Activated T-cell treated with anti-CD3 and anti-CD28 coated beads, Interleukin-2, amount 50 U/mL, for 24 hours (primary cell): Measurements from ENCODE around the gene GATA1.
"Not testable (repeated sequence)": the region's sequence is repeated elsewhere in the genome, so short reads cannot be mapped to it uniquely, and the experiment has no call there.

Experiments used
- DNase-seq: peaks from one replicate; pipeline ENCODE4 v3.0.0-alpha.2; 2020
- H3K27ac Mint-ChIP-seq: 2 replicates; pipeline ENCODE4 v1.8.0; 2020; ENCODE audit warnings: mild to moderate bottlenecking, mixed read lengths
- H3K27me3 Mint-ChIP-seq: 2 replicates; pipeline ENCODE4 v1.8.0; 2020; ENCODE audit warnings: mixed read lengths
- H3K36me3 Mint-ChIP-seq: 2 replicates; pipeline ENCODE4 v1.8.0; 2020; ENCODE audit warnings: low read depth, mixed read lengths
- H3K4me1 Mint-ChIP-seq: 2 replicates; pipeline ENCODE4 v1.8.0; 2020; ENCODE audit warnings: low read depth, mixed read lengths
- H3K4me3 Mint-ChIP-seq: 2 replicates; pipeline ENCODE4 v1.8.0; 2020; ENCODE audit warnings: mild to moderate bottlenecking, moderate library complexity, mixed read lengths
- H3K9me3 Mint-ChIP-seq: 2 replicates; pipeline ENCODE4 v1.8.0; 2020; ENCODE audit warnings: mixed read lengths

The GATA1 gene

DNA sequence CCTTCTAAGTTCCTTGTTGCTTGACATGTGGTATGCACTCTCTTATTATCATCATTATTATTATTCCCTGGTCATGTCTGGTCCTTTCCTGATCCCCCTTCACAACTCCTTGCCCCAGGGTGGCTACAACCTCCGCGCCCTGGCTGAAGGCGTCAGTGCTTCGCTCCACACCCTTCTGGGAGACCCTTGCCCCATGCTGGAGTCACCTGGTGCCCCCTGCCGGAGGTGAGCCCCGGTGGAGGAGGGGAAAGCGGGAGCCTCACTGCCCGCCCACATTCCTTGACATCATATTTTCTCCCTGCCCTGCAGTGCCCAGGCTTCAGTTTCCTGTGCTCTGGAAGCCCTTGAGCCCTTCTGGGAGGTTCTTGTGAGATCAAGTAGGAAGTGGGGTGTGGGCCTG is 28.9 kb downstream of the GATA1 start:
- Mint-ChIP-seq H3K27ac (no peak overlapping the region), H3K4me3 (no peak overlapping the region), H3K4me1 (no peaks in the 10 kb centered on the region), H3K36me3 (peaks cover 14% of the 10 kb centered on the region), H3K27me3 (peaks cover 12% of the 10 kb centered on the region), H3K9me3 (no peaks in the 10 kb centered on the region)
- no peak for DNase-seq

DNA sequence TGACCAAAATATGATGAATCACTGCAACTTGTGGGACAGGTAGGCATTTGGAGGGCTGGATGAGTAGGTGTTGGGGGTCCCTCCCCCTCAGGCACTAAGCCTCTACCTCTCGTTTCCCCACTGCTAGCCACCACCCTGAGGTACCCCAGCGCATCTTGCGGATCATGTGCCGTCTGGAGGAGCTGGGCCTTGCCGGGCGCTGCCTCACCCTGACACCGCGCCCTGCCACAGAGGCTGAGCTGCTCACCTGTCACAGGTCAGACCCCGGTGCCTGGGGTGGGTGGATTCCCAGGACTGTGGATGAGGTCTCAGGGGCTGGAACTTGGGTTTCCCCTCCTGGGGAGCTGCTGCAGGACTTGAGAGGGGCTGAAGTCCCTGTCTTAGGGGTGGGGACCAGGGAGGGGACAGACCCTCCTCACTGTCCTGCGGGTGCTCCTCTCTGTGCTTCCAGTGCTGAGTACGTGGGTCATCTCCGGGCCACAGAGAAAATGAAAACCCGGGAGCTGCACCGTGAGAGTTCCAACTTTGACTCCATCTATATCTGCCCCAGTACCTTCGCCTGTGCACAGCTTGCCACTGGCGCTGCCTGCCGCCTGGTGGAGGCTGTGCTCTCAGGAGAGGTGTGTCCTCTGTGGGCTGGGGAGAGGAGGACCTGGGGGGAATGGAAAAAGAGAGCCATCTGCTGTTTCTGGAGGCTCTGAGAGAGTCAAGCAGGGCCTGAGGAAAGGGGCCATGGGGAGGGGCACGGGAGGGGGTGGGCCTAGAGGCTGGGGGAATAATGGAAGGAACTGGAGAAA is 29.8 kb downstream of the GATA1 start:
- H3K4me1 Mint-ChIP-seq: no peaks in the 10 kb centered on the region
- peaks cover 15% of the 10 kb centered on the region for H3K27me3 Mint-ChIP-seq
- H3K9me3 Mint-ChIP-seq: no peaks in the 10 kb centered on the region
- no peak for DNase-seq
- no peak overlapping the region for H3K4me3 Mint-ChIP-seq
- H3K36me3 Mint-ChIP-seq: peaks cover 11% of the 10 kb centered on the region
- no peak overlapping the region for H3K27ac Mint-ChIP-seq

DNA sequence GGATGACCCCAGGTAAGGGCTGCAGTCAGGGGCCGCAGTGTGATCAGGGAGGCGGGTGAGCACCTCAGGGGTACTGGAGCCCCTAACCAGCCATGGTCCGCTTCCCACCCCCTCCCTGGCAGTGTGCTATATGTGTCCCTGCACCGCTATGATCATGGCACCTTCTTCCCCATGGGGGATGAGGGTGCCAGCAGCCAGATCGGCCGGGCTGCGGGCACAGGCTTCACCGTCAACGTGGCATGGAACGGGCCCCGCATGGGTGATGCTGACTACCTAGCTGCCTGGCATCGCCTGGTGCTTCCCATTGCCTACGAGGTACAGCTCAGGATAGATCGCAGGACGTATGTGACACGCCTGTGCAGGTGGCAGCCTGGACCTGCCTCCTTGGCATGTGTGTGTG is 31.7 kb downstream of the GATA1 start:
- Mint-ChIP-seq H3K4me3 (no peak overlapping the region), H3K9me3 (no peaks in the 10 kb centered on the region), H3K4me1 (no peaks in the 10 kb centered on the region), H3K27ac (no peak overlapping the region), H3K27me3 (peaks cover 27% of the 10 kb centered on the region), H3K36me3 (peaks cover 8% of the 10 kb centered on the region)
- DNase-seq: no peak

DNA sequence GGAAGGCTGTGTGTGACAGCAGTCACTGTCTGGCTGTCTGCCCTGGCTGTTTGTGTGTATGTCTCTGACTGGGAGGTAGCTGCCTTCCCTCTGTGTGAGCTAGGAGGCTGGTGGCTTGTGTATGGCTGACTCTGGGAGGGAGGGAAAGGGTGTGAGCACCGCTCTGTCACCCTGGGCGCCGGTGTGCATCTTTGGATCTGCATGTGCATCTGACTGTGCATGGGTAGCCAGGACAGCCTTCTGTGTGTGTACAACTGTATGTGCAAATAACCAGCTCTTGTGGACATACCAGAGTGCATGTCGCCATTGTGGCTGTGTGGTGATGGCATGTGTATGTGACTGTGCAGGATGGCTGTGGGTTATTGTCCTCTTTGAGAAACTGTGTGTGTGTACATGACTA is 32.5 kb downstream of the GATA1 start:
- Mint-ChIP-seq H3K27ac (no peak overlapping the region), H3K4me3 (no peak overlapping the region), H3K27me3 (peaks cover 31% of the 10 kb centered on the region), H3K9me3 (no peaks in the 10 kb centered on the region), H3K36me3 (peaks cover 10% of the 10 kb centered on the region), H3K4me1 (no peaks in the 10 kb centered on the region)
- DNase-seq: no peak

DNA sequence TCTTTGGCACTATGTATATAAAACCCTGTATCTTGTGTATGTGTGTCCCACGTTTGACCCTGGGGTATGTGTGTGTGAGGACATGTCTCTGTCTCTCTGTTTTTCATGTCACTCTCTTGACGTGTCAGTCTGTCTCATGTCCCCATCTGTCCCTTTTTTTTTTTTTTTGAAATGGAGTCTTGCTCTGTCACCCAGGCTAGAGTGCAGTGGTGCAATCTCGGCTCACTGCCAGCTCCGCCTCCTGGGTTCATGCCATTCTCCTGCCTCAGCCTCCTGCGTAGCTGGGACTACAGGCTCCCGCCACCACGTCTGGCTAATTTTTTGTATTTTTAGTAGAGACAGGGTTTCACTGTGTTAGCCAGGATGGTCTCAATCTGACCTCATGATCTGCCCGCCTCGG is 33.0 kb downstream of the GATA1 start:
- Mint-ChIP-seq H3K27me3 (peaks cover 33% of the 10 kb centered on the region), H3K36me3 (peaks cover 11% of the 10 kb centered on the region)
- DNase-seq, H3K4me3 Mint-ChIP-seq, H3K27ac Mint-ChIP-seq, H3K9me3 Mint-ChIP-seq, H3K4me1 Mint-ChIP-seq: not testable (repeated sequence)

DNA sequence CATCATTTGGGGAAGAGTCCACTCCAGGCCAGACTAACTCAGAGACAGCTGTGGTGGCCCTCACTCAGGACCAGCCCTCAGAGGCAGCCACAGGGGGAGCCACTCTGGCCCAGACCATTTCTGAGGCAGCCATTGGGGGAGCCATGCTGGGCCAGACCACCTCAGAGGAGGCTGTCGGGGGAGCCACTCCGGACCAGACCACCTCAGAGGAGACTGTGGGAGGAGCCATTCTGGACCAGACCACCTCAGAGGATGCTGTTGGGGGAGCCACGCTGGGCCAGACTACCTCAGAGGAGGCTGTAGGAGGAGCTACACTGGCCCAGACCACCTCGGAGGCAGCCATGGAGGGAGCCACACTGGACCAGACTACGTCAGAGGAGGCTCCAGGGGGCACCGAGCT is 36.7 kb downstream of the GATA1 start:
- Mint-ChIP-seq H3K27me3 (peaks cover 58% of the 10 kb centered on the region), H3K9me3 (no peaks in the 10 kb centered on the region), H3K27ac (no peak overlapping the region), H3K4me3 (no peak overlapping the region), H3K4me1 (peaks cover 7% of the 10 kb centered on the region), H3K36me3 (peaks cover 11% of the 10 kb centered on the region)
- DNase-seq: no peak

DNA sequence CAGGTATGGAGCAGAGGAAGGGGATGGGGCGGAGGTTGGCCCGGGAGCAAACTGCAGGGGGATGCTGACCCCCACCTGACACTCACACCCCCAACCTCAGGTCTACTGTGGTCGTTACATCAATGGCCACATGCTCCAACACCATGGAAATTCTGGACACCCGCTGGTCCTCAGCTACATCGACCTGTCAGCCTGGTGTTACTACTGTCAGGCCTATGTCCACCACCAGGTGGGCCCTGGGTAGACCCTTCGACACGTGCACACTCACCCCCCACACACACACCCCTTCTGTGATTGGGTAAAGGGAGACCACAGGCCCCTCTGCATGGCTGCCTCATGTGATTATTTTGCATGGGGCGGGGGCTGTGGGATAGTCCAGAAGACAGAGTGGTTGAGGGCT is 37.7 kb downstream of the GATA1 start:
- no peak overlapping the region for H3K27ac Mint-ChIP-seq
- no peak overlapping the region for H3K4me3 Mint-ChIP-seq
- H3K36me3 Mint-ChIP-seq: peaks cover 10% of the 10 kb centered on the region
- H3K4me1 Mint-ChIP-seq: peaks cover 7% of the 10 kb centered on the region
- peaks cover 60% of the 10 kb centered on the region for H3K27me3 Mint-ChIP-seq
- no peaks in the 10 kb centered on the region for H3K9me3 Mint-ChIP-seq
- no peak for DNase-seq

DNA sequence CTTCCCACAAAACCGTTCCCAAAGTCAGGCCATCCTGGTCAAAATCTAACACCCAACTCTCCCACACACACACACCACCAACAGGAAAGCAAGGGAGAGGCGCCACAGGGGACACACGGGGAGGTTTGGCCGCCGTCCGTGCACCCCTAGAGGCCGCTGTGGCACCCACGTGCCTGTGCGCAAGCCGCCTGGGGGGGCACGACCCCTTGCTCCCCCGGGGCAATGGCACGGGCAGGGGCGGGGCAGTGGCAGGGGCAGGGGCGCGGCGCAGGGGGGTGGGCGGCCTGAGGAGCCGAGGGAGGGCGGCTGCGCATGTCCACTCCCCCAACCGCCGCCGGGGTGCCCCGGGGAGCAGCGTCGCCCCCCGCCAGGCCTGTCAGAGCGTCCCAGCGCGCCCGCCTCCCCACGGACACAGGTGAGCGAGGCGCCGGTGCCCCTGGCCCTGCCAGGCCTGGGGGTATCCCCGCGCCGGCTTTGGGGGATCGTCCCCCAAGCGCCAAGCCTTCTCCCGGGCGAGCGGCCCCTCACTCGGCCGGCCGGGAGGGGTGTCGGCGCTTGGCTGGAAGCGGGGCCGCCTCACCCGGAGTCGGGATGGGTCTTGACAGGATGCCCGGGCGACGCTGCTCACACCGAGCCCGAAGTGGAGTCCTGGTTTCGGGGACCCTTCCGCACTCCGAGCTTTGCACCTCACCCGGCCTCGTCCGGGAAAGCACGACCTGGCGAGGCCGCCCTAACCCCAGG is 39.9 kb downstream of the GATA1 start, which contains the start of gene ERAS:
Gene ERAS (plus strand): TSS at position 379 of the 741 bp plus-strand sequence. CDS start 2,611 bp downstream, outside the sequence.
- H3K27ac Mint-ChIP-seq: peak within 1 kb of the TSS; percentile 1
- H3K4me1 Mint-ChIP-seq: peaks cover 7% of the 10 kb centered on the region
- DNase-seq: peak; percentile 40
- H3K4me3 Mint-ChIP-seq: no peak within 1 kb of the TSS
- peaks cover 10% of the 10 kb centered on the region for H3K36me3 Mint-ChIP-seq
- H3K27me3 Mint-ChIP-seq: peaks cover 74% of the 10 kb centered on the region
- H3K9me3 Mint-ChIP-seq: no peaks in the 10 kb centered on the region

DNA sequence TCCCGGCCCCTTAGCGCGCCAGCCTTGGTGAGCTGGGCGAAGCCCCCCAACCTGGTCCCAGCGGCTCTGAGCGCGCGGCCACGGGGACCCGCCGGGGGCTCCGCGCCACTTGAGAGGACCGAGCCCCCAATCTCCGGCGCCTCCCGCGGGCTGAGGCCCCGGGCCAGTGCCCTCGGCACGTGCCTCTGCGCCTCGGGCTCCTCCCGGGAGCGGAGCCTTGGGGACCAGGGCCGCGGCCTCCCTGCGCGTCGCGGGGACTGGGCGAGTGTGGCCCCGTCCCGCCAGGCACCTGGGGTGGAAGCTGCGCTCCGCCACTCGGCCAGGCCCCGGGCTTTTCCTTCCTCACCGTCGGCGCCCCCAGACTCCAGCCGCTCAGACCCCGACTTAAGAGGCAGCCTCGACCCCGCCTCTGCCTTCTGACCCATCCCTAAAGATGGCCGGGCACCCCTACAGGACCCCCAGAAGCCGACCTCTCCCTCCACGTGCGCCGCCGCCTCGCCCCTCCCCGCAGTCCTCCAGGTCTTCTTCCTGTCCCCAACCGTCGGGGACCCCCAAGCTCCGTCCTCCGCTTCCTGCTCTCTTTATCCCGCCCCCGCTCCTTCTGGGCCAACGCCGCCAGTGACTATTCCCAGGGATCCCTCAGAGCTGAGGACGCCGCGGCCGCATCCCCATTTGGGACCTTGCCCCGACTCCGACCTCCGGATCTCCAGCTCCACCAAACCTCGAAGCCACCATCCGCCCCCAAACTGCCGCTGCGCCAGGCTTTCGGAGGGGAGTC is 40.7 kb downstream of the GATA1 start:
- Mint-ChIP-seq H3K9me3 (no peaks in the 10 kb centered on the region), H3K4me3 (no peak overlapping the region)

DNA sequence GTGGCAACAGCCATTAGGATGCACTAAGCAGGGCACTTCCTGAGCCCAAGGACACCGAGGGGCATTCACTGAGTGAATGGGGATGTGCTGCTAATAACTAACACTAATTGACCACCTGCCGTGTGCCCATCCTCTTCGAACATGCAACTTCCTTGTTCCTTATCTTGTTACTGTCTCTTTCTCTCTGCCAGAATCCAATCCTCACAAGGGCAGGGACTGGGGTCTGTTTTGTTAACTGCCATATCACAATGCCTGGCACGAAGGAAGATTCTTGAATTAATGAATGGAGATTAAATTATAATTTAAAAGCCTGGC is 41.2 kb downstream of the GATA1 start:
- H3K4me3 Mint-ChIP-seq: no peak overlapping the region
- DNase-seq: no peak
- H3K9me3 Mint-ChIP-seq: no peaks in the 10 kb centered on the region
- H3K27me3 Mint-ChIP-seq: peaks cover 74% of the 10 kb centered on the region
- peaks cover 7% of the 10 kb centered on the region for H3K4me1 Mint-ChIP-seq
- peak overlapping the region; percentile 1 for H3K27ac Mint-ChIP-seq
- peaks cover 10% of the 10 kb centered on the region for H3K36me3 Mint-ChIP-seq

More for the DNA sequence above, 40.7 kb downstream of the GATA1 start:
- H3K27ac Mint-ChIP-seq: peak overlapping the region; percentile 1
- peaks cover 75% of the 10 kb centered on the region for H3K27me3 Mint-ChIP-seq
- peaks cover 10% of the 10 kb centered on the region for H3K36me3 Mint-ChIP-seq
- peaks cover 7% of the 10 kb centered on the region for H3K4me1 Mint-ChIP-seq
- DNase-seq: peak; percentile 39

DNA sequence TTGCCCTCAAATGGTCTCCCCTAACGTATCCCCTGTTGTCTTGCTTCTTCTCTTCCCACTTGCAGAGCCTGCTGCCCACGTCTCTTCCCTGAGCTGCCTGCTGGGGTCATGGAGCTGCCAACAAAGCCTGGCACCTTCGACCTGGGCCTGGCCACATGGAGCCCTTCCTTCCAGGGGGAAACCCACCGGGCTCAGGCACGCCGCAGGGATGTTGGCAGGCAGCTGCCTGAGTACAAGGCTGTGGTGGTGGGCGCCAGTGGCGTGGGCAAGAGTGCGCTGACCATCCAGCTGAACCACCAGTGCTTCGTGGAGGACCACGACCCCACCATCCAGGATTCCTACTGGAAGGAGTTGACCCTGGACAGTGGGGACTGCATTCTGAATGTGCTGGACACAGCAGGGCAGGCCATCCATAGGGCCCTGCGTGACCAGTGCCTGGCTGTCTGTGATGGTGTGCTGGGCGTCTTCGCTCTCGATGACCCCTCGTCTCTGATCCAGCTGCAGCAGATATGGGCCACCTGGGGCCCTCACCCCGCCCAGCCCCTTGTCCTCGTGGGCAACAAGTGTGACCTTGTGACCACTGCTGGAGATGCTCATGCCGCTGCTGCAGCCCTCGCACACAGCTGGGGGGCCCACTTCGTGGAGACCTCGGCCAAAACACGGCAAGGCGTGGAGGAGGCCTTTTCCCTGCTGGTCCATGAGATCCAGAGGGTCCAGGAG is 42.8 kb downstream of the GATA1 start:
- Mint-ChIP-seq H3K27me3 (peaks cover 76% of the 10 kb centered on the region), H3K4me3 (no peak overlapping the region), H3K36me3 (peaks cover 5% of the 10 kb centered on the region), H3K4me1 (peaks cover 11% of the 10 kb centered on the region), H3K27ac (no peak overlapping the region), H3K9me3 (no peaks in the 10 kb centered on the region)
- no peak for DNase-seq

DNA sequence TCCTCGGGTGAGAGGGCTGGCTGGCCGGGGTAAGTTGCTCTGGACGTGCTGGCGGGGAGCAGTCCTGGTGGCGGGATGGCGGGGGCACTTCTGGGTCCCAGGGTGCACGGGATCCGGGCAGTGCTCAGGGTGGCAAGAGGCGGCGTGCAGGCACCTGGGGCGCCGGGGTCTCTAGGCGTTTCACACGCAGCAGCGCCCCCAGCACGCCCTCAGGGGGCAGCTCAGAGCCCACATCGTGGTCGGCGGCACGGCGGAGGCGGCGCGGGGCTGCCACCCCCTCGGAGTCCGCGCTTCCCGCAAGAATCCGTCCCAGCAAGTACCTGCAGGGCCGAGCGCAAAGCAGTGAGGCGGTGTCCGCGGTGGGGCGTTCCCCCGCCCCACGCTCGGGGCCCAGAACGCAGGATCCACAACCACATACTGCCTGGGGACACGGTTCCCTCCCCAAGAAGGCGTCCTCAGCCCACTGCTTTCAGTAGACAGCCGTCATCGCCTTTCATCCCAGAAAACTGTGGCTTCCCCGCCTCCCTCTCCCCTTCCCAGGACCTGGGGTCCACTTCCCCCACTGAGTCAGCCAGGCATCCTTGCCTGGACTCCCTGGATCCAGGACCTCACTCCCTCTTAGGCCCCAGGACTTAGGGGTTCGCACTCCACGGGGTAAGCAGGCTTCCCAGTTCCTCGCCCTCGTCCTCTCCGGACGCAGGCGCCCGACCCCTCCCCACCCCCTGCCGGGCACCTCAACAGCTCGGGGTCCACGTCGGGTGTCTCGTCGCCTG is 44.9 kb downstream of the GATA1 start:
- Mint-ChIP-seq H3K27me3 (peaks cover 76% of the 10 kb centered on the region), H3K9me3 (no peaks in the 10 kb centered on the region), H3K4me3 (no peak overlapping the region), H3K27ac (no peak overlapping the region), H3K4me1 (peaks cover 20% of the 10 kb centered on the region), H3K36me3 (no peaks in the 10 kb centered on the region)
- DNase-seq: no peak

DNA sequence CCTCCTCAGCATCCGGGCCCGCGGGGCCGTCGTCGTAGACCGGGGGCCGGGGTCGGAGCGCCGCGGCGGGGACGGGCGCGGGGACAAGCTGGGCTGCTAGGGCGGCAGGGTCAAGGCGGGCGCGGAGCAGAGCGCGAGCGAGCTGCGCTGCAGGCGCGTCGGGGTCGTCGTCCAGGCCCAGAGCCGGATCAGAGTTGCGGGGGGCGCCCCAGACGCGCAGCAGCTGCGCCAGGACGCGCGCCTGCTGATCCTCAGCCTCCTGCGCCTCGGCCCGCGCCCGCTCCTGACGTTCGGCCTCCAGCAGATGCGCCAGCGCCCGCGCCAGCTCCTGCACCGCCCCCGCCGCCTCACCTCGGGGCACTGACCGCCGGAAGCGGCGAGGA is 45.5 kb downstream of the GATA1 start:
- Mint-ChIP-seq H3K9me3 (no peaks in the 10 kb centered on the region), H3K4me3 (no peak overlapping the region), H3K4me1 (peaks cover 20% of the 10 kb centered on the region), H3K27ac (no peak overlapping the region), H3K27me3 (peaks cover 79% of the 10 kb centered on the region), H3K36me3 (no peaks in the 10 kb centered on the region)
- DNase-seq: no peak
